GM12878 (cell line): ENCODE data around the gene ABHD8. TPM values are rescaled to one million over a fixed set of nuclear protein-coding genes. Genes with fewer than 3 reads are reported as not detected.

ENCODE experiments used
- ATAC-seq: fragments of 200-7000 bp; cut with Tn5 transposase; 3 replicates; pipeline ENCODE4 v1.9.1; 2020; ENCODE audit warnings: mild to moderate bottlenecking, moderate library complexity
- BruUV-seq: library from RNA; stranded (reverse); fragments of 400-500 nt; replicated peaks from 2 replicates; lab custom pipeline; 2021; lab: Mats Ljungman, UMichigan
- CTCF ChIA-PET: fragments of 300-600 bp; sonication (Branson Sonifier 250); formaldehyde crosslinking; extraction: SDS; loops from one replicate; lab custom pipeline; 2021; ENCODE audit warnings: inconsistent platforms; lab: Yijun Ruan, JAX
- POLR2A ChIA-PET: fragments of 350-600 bp; formaldehyde crosslinking; extraction: SDS; loops from one replicate; lab custom pipeline; 2021; ENCODE audit warnings: inconsistent platforms; lab: Charles Lee
- RAD21 ChIA-PET: fragments of 300-600 bp; sonication (Branson Sonifier 250); formaldehyde crosslinking; loops from one replicate; lab custom pipeline; 2023; ENCODE audit warnings: antibody characterized with exemption; ENCODE audit not compliant: unreplicated experiment; lab: Charles Lee
- SMC1A ChIA-PET: fragments of 300-600 bp; sonication (Branson Sonifier 250); formaldehyde crosslinking; loops from one replicate; lab custom pipeline; 2023; ENCODE audit not compliant: unreplicated experiment, uncharacterized antibody; lab: Charles Lee
- DNase-seq: peaks from one replicate; pipeline ENCODE4 v3.0.0-alpha.2; 2011; ENCODE audit warnings: low read depth, low spot score
- FAIRE-seq: peaks from 3 replicates; lab custom pipeline; 2011; peaks lifted over from hg19 to GRCh38; lab: Jason Lieb, UNC
- H2AFZ ChIP-seq: 2 replicates; pipeline ENCODE4 v1.6.0; 2011; ENCODE audit warnings: low read depth, low read length, control low read depth; ENCODE audit not compliant: control insufficient read depth
- H3K27ac ChIP-seq: 2 replicates; pipeline ENCODE4 v1.5.1; 2011; ENCODE audit warnings: control low read depth; ENCODE audit not compliant: control insufficient read depth, insufficient read depth
- H3K27me3 ChIP-seq, 2 experiments: replicated peaks in 1 of 2; 2 replicates each; pipeline versions ENCODE4 v1.6.0 to v1.6.1; 2011; ENCODE audit warnings: low read length in 1 of 2; ENCODE audit not compliant: control insufficient read depth in 2 of 2, insufficient read depth in 2 of 2
- H3K36me3 ChIP-seq, 2 experiments: 2 replicates each; pipeline ENCODE4 v1.5.1; 2011; ENCODE audit warnings: low read length in 1 of 2; ENCODE audit not compliant: control insufficient read depth in 2 of 2, insufficient read depth in 2 of 2
- H3K4me1 ChIP-seq: 2 replicates; pipeline ENCODE4 v1.6.1; 2011; ENCODE audit warnings: mild to moderate bottlenecking, low read length, moderate library complexity, mixed read lengths; ENCODE audit not compliant: control insufficient read depth, insufficient read depth
- H3K4me2 ChIP-seq: 2 replicates; pipeline ENCODE4 v1.6.0; 2011; ENCODE audit warnings: control low read depth; ENCODE audit not compliant: control insufficient read depth, insufficient read depth
- H3K4me3 ChIP-seq: fragments of 200-600 bp; sonication (generic); 2 replicates; pipeline ENCODE4 v1.5.1; 2016
- H3K79me2 ChIP-seq: 2 replicates; pipeline ENCODE4 v1.6.0; 2011; ENCODE audit warnings: low read length; ENCODE audit not compliant: control insufficient read depth, insufficient read depth
- H3K9ac ChIP-seq: 2 replicates; pipeline ENCODE4 v1.8.0; 2011; ENCODE audit warnings: low read length, control low read depth, mixed read lengths; ENCODE audit not compliant: control insufficient read depth, insufficient read depth
- H3K9me3 ChIP-seq: replicated peaks from 3 replicates; pipeline ENCODE4 v1.5.1; 2011; ENCODE audit warnings: mild to moderate bottlenecking, low read length; ENCODE audit not compliant: control insufficient read depth, insufficient read depth
- H4K20me1 ChIP-seq: 2 replicates; pipeline ENCODE4 v1.6.0; 2011; ENCODE audit not compliant: control insufficient read depth, insufficient read depth
- BCL11A ChIP-seq: IDR thresholded peaks from 2 replicates; pipeline ENCODE4 v1.6.1; 2011; ENCODE audit warnings: low read depth, low read length
- BRCA1 ChIP-seq: IDR thresholded peaks from 2 replicates; pipeline ENCODE4 v1.6.1; 2011; ENCODE audit warnings: low read depth, low read length, improper control_type of control experiment
- CREB1 ChIP-seq: IDR thresholded peaks from 2 replicates; pipeline ENCODE4 v1.6.1; 2012; ENCODE audit warnings: low read depth, mild to moderate bottlenecking, inconsistent platforms
- KDM1A ChIP-seq: fragments of 200-600 bp; sonication (generic); IDR thresholded peaks from 2 replicates; pipeline ENCODE4 v1.6.1; 2016; ENCODE audit warnings: borderline replicate concordance
- KLF5 ChIP-seq: fragments of 450-650 bp; IDR thresholded peaks from 2 replicates; pipeline ENCODE4 v1.6.1; 2014; ENCODE audit warnings: mild to moderate bottlenecking; ENCODE audit not compliant: partially characterized antibody
- LARP7 ChIP-seq: fragments of 450-650 bp; IDR thresholded peaks from 2 replicates; pipeline ENCODE4 v1.6.1; 2017; ENCODE audit warnings: mild to moderate bottlenecking
- STAT1 ChIP-seq: fragments of 450-650 bp; conservative IDR thresholded peaks from 2 replicates; pipeline ENCODE4 v1.6.1; 2014; ENCODE audit warnings: antibody characterized with exemption, mild to moderate bottlenecking
- TAF1 ChIP-seq: IDR thresholded peaks from 2 replicates; pipeline ENCODE4 v1.6.1; 2011; ENCODE audit warnings: mild to moderate bottlenecking, low read depth, low read length, borderline replicate concordance
- ZBTB4 ChIP-seq: fragments of 450-650 bp; formaldehyde crosslinking; IDR thresholded peaks from 2 replicates; pipeline ENCODE4 v1.4.0; 2022; ENCODE audit warnings: mild to moderate bottlenecking, moderate library complexity
- ZNF384 ChIP-seq: IDR thresholded peaks from 2 replicates; pipeline ENCODE4 v1.6.1; 2012; ENCODE audit warnings: low read depth, mild to moderate bottlenecking, low read length, improper control_type of control experiment, borderline replicate concordance
- WGBS: methylation state at CpG from one replicate; pipeline ENCODE4 v1.1.6; 2016; ENCODE audit warnings: low lambda C conversion rate; ENCODE audit not compliant: insufficient replicate concordance, insufficient coverage; ENCODE audit errors: missing lambda C conversion rate; 5-methylcytosine and 5-hydroxymethylcytosine counted together
- in situ Hi-C: fragments of 300-500 bp; cut with MboI; formaldehyde crosslinking; loops from 9 replicates; pipeline ENCODE4 v1.14.3; 2018; ENCODE audit warnings: mixed read lengths
- intact Hi-C: fragments of 100-400 bp; cut with micrococcal nuclease; formaldehyde crosslinking; loops from one replicate; pipeline ENCODE4 v1.14.2; 2022; ENCODE audit not compliant: unreplicated experiment
- polyA plus RNA-seq, 11 experiments: library from polyadenylated mRNA; depleted of rRNA in 4 of 11; unstranded in 6 of 11; stranded (reverse) in 5 of 11; fragments of >200 nt; fragmentation: Nextera tagmentation in 4 of 11; fragmentation: Illumina TruSeq in 1 of 11; extraction: Ambion mirVana in 4 of 11; extraction: Trizol in 1 of 11; gene quantifications; 1 replicate in 1 of 11; 2 replicates in 10 of 11; pipeline versions ENCODE4 v1.2.1 to v1.2.3, GENCODE V29; 2011 to 2016; ENCODE audit warnings: inconsistent platforms in 2 of 11, missing spikeins in 2 of 11, low read depth in 1 of 11
- total RNA-seq, 4 experiments: library from RNA; depleted of rRNA in 3 of 4; stranded (reverse); fragments of >200 nt in 3 of 4; fragmentation: Illumina TruSeq in 1 of 4; extraction: Trizol in 1 of 4; gene quantifications; 2 replicates each; pipeline versions ENCODE4 v1.2.1 to v1.2.3, GENCODE V29; 2013 to 2021
- TF ChIP-seq, protein P1 (sequence below): fragments of 450-650 bp; formaldehyde crosslinking; IDR thresholded peaks from 2 replicates; pipeline ENCODE4 v1.4.0; 2020; ENCODE audit warnings: mild to moderate bottlenecking, moderate library complexity

Gene ABHD8
- total and polyA plus RNA-seq, 10 of the 15 experiments (the other 5 are each of a cell fraction or from before 2014, with no cell fraction given) = 0.03 to 12.5 (median 6.0) TPM

DNA sequence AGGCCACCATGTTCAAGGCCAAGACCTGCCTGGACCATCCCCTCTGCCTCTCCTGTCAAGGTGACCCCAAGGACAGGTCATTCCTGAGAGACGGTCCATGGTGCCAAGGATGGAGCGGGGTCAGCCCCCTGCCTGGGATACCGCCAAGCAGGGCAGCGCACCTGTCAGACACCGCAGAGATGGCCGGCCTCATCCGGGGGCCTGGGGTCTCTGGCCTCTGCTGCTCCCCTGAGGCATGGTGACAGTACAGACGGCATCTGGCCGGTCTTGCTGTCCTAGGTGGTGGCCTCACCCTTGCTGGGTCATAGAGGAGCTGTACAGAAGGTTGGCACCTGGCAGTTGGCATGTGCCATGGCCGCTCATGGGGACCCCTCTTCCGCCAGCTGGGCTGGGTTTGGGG is 17.2 kb upstream of the ABHD8 start:
- in situ Hi-C loops = no loop called here
- no peak overlapping the region for H2AFZ ChIP-seq
- BruUV-seq = no TSS peak
- intact Hi-C loops = no loop called here
- ATAC-seq = no peak
- FAIRE-seq = no peak
- 86% methylated on average over 11 of the region's 11 CpGs for WGBS
- H3K4me3 ChIP-seq = no peak overlapping the region
- H3K9me3 ChIP-seq = no peaks in the 10 kb centered on the region
- no peaks in the 10 kb centered on the region for H3K79me2 ChIP-seq
- ChIA-PET POLR2A (no interaction called here), CTCF (interaction anchor here (0.5 kb wide), 1 partner anchor 240 kb away, joined by 3 read pairs; no protein-coding TSS in a partner anchor), SMC1A (no interaction called here), RAD21 (no interaction called here)
- no peak for TF ChIP-seq LARP7
- no peak for TF ChIP-seq BCL11A
- TF ChIP-seq ZBTB4 = no peak
- no peak for TF ChIP-seq ZNF384
- no peak for TF ChIP-seq STAT1
- TF ChIP-seq, protein P1, sequence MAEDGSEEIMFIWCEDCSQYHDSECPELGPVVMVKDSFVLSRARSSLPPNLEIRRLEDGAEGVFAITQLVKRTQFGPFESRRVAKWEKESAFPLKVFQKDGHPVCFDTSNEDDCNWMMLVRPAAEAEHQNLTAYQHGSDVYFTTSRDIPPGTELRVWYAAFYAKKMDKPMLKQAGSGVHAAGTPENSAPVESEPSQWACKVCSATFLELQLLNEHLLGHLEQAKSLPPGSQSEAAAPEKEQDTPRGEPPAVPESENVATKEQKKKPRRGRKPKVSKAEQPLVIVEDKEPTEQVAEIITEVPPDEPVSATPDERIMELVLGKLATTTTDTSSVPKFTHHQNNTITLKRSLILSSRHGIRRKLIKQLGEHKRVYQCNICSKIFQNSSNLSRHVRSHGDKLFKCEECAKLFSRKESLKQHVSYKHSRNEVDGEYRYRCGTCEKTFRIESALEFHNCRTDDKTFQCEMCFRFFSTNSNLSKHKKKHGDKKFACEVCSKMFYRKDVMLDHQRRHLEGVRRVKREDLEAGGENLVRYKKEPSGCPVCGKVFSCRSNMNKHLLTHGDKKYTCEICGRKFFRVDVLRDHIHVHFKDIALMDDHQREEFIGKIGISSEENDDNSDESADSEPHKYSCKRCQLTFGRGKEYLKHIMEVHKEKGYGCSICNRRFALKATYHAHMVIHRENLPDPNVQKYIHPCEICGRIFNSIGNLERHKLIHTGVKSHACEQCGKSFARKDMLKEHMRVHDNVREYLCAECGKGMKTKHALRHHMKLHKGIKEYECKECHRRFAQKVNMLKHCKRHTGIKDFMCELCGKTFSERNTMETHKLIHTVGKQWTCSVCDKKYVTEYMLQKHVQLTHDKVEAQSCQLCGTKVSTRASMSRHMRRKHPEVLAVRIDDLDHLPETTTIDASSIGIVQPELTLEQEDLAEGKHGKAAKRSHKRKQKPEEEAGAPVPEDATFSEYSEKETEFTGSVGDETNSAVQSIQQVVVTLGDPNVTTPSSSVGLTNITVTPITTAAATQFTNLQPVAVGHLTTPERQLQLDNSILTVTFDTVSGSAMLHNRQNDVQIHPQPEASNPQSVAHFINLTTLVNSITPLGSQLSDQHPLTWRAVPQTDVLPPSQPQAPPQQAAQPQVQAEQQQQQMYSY (CRISPR knock-in tag) = no peak
- TF ChIP-seq CREB1 = no peak
- no peak for TF ChIP-seq TAF1
- no peak for TF ChIP-seq KLF5
- no peak for TF ChIP-seq BRCA1
- no peak for TF ChIP-seq KDM1A
- H3K36me3 ChIP-seq = peaks cover 5 to 15% of the 10 kb centered on the region in 2 experiments; a peak in 3 of 4 replicates
- H3K4me2 ChIP-seq = no peak overlapping the region
- no peaks in the 10 kb centered on the region for H3K27me3 ChIP-seq
- DNase-seq = no peak
- no peaks in the 10 kb centered on the region for H4K20me1 ChIP-seq
- H3K4me1 ChIP-seq = no peaks in the 10 kb centered on the region
- no peak overlapping the region for H3K9ac ChIP-seq
- H3K27ac ChIP-seq = no peak overlapping the region
